Spleen (tissue), 11 donors: Measurements from ENCODE around the gene RELCH. TPM values are rescaled to one million over a fixed set of nuclear protein-coding genes. Genes with fewer than 3 reads are reported as not detected.

ENCODE experiments used
- DNase-seq: peaks from one replicate; pipeline ENCODE4 v3.0.0-alpha.2; 2020
- H3K27ac ChIP-seq, 8 donors: fragments of 200-600 bp; sonication (generic) in 7 of 8; 1 replicate in 4 of 8; 2 replicates in 4 of 8; pipeline versions ENCODE4 v1.5.0 to v1.8.0; 2016 to 2021; ENCODE audit warnings: inconsistent platforms in 4 of 8, mild to moderate bottlenecking in 4 of 8, moderate library complexity in 1 of 8
- H3K27me3 ChIP-seq, 7 donors: fragments of 200-600 bp; sonication (generic) in 6 of 7; replicated peaks in 1 of 7; 1 replicate in 4 of 7; 2 replicates in 3 of 7; pipeline versions ENCODE4 v1.5.0 to v1.8.0; 2016 to 2021; ENCODE audit warnings: inconsistent platforms in 3 of 7, mild to moderate bottlenecking in 1 of 7
- H3K36me3 ChIP-seq, 6 donors: fragments of 200-600 bp; sonication (generic) in 5 of 6; 1 replicate in 4 of 6; 2 replicates in 2 of 6; pipeline versions ENCODE4 v1.5.0 to v1.8.0; 2016 to 2021; ENCODE audit warnings: inconsistent platforms in 2 of 6
- H3K4me1 ChIP-seq, 6 donors: fragments of 200-600 bp; sonication (generic) in 5 of 6; 1 replicate in 3 of 6; 2 replicates in 3 of 6; pipeline versions ENCODE4 v1.5.0 to v1.8.0; 2016 to 2021; ENCODE audit warnings: inconsistent platforms in 3 of 6
- H3K4me3 ChIP-seq, 8 donors: fragments of 200-600 bp; sonication (generic) in 7 of 8; 1 replicate in 4 of 8; 2 replicates in 4 of 8; pipeline versions ENCODE4 v1.5.0 to v1.8.0; 2016 to 2021; ENCODE audit warnings: inconsistent platforms in 4 of 8, mild to moderate bottlenecking in 4 of 8, moderate library complexity in 2 of 8
- H3K9me3 ChIP-seq, 8 donors: fragments of 200-600 bp; sonication (generic) in 7 of 8; 1 replicate in 4 of 8; 2 replicates in 4 of 8; pipeline versions ENCODE4 v1.5.0 to v1.8.0; 2016 to 2021; ENCODE audit warnings: inconsistent platforms in 4 of 8
- CTCF ChIP-seq, 11 experiments: fragments of 200-600 bp in 7 of 11; fragments of 450-650 bp in 4 of 11; sonication (generic) in 4 of 11; IDR thresholded peaks in 8 of 11; conservative IDR thresholded peaks in 3 of 11; 1 replicate in 7 of 11; 2 replicates in 4 of 11; pipeline versions ENCODE4 v1.4.0 to v1.8.0; 2016 to 2021; ENCODE audit warnings: antibody characterized with exemption in 11 of 11, inconsistent platforms in 4 of 11, mild to moderate bottlenecking in 1 of 11
- POLR2A ChIP-seq, 3 donors: fragments of 450-650 bp; IDR thresholded peaks; one replicate each; pipeline ENCODE4 v1.5.1; 2017; ENCODE audit warnings: antibody characterized with exemption in 3 of 3, mild to moderate bottlenecking in 1 of 3
- POLR2AphosphoS5 ChIP-seq, 3 donors: sonication (generic); formaldehyde crosslinking; IDR thresholded peaks; one replicate each; pipeline ENCODE4 v1.5.1; 2017; ENCODE audit warnings: antibody characterized with exemption in 3 of 3
- WGBS, 5 donors: extraction: QIAGEN DNeasy Blood & Tissue Kit in 3 of 5; methylation state at CpG; one replicate each; pipeline versions ENCODE4 v1.1.5 to v1.1.7; 2013 to 2018; 5-methylcytosine and 5-hydroxymethylcytosine counted together
- intact Hi-C: fragments of 100-400 bp; cut with DNase I; formaldehyde crosslinking; loops from one replicate; pipeline ENCODE4 v1.15.0; 2023; ENCODE audit warnings: low total_unique reads
- polyA plus RNA-seq, 3 donors: library from polyadenylated mRNA; stranded (reverse); fragments of 200-250 nt; gene quantifications; one replicate each; pipeline ENCODE4 v1.2.1, GENCODE V29; 2013
- small RNA-seq, 4 donors: library from RNA; depleted of rRNA; stranded (forward); fragments of <200 nt; gene quantifications; one replicate each; pipeline ENCODE3, GENCODE V24; 2016
- total RNA-seq, 7 donors: library from RNA; depleted of rRNA in 3 of 7; stranded (reverse); fragments of >200 nt in 3 of 7; fragmentation: NEBNext Ultra II Directional in 4 of 7; extraction: Animal tissue kit (Norgen Biotek cat#: 25700) in 4 of 7; gene quantifications; one replicate each; pipeline versions ENCODE4 v1.1.0 to v1.2.1, GENCODE V29; 2016 to 2021
- donor health status: healthy with polysubstance abuse.
- donor health status: DM: no; HTN: no; CAD: no; lungs with moderate emphysema.
- donor health status: DM: no; HTN: no; CAD: no.
- donor health status: Bipolar disorder and iron deficiency.
- donor health status: healthy.
- donor health status: DM: no; HTN: no; CAD: no.
- donor health status: DM: yes; HTN: yes; CAD: no.

Gene RELCH
- total and polyA plus RNA-seq, 10 donors = 11.8 to 75.1 (median 49.3) TPM

GRCh38 chr18:62348474-62348873, 161.4 kb downstream of the RELCH start:
- H3K9me3 ChIP-seq = no peaks in the 10 kb centered on the region
- H3K27ac ChIP-seq = no peak overlapping the region
- intact Hi-C loops = no loop called here
- H3K4me1 ChIP-seq = no peaks in the 10 kb centered on the region
- 79 to 91% (median 89%) methylated on average over 4 of the region's 4 CpGs for WGBS, 5 donors
- H3K27me3 ChIP-seq = peaks cover 0 to 4% (median 0%) of the 10 kb centered on the region in 7 donors
- H3K4me3 ChIP-seq = no peak overlapping the region
- no peak for DNase-seq
- H3K36me3 ChIP-seq = no peaks in the 10 kb centered on the region
- TF ChIP-seq POLR2A (IDR thresholded peaks at IDR 0.05) (no peak), POLR2AphosphoS5 (IDR thresholded peaks at IDR 0.05) (no peak), CTCF (IDR thresholded peaks at IDR 0.05 in 8 of 11, conservative IDR thresholded peaks at IDR 0.05 in 3 of 11) (no peak)

- intact Hi-C loops = no loop called here
- Histone ChIP-seq H3K4me3 (no peak overlapping the region), H3K27me3 (no peaks in the 10 kb centered on the region), H3K4me1 (no peaks in the 10 kb centered on the region), H3K27ac (no peak overlapping the region), H3K9me3 (no peaks in the 10 kb centered on the region), H3K36me3 (no peaks in the 10 kb centered on the region)
- DNase-seq = no peak
- TF ChIP-seq POLR2A (IDR thresholded peaks at IDR 0.05) (no peak), POLR2AphosphoS5 (IDR thresholded peaks at IDR 0.05) (no peak), CTCF (IDR thresholded peaks at IDR 0.05 in 8 of 11, conservative IDR thresholded peaks at IDR 0.05 in 3 of 11) (no peak)
- WGBS, 5 donors = 57 to 84% (median 66%) methylated on average over 7 of the region's 7 CpGs
Observed at GRCh38 chr18:62353170-62353569, 166.1 kb downstream of the RELCH start.

GRCh38 chr18:62354151-62354550, 167.1 kb downstream of the RELCH start:
- no peaks in the 10 kb centered on the region for H3K27me3 ChIP-seq
- H3K4me1 ChIP-seq = no peaks in the 10 kb centered on the region
- H3K9me3 ChIP-seq = no peaks in the 10 kb centered on the region
- 79 to 88% (median 84%) methylated on average over 15 to 29 of the region's 29 CpGs for WGBS, 5 donors
- no peak overlapping the region for H3K4me3 ChIP-seq
- DNase-seq = no peak
- no peak for TF ChIP-seq POLR2A (IDR thresholded peaks at IDR 0.05)
- no peak for TF ChIP-seq POLR2AphosphoS5 (IDR thresholded peaks at IDR 0.05)
- no peak for TF ChIP-seq CTCF (IDR thresholded peaks at IDR 0.05 in 8 of 11, conservative IDR thresholded peaks at IDR 0.05 in 3 of 11)
- intact Hi-C loops = no loop called here
- no peaks in the 10 kb centered on the region for H3K36me3 ChIP-seq
- no peak overlapping the region for H3K27ac ChIP-seq

GRCh38 chr18:62357079-62357719, 170.1 kb downstream of the RELCH start:
- H3K27me3 ChIP-seq = no peaks in the 10 kb centered on the region
- 64 to 85% (median 74%) methylated on average over 5 of the region's 5 CpGs for WGBS, 5 donors
- H3K4me3 ChIP-seq = no peak overlapping the region
- no peaks in the 10 kb centered on the region for H3K36me3 ChIP-seq
- H3K4me1 ChIP-seq = peaks cover 0 to 3% (median 0%) of the 10 kb centered on the region in 6 donors
- DNase-seq = no peak
- H3K9me3 ChIP-seq = no peaks in the 10 kb centered on the region
- TF ChIP-seq CTCF (IDR thresholded peaks at IDR 0.05 in 8 of 11, conservative IDR thresholded peaks at IDR 0.05 in 3 of 11) = no peak
- no peak for TF ChIP-seq POLR2AphosphoS5 (IDR thresholded peaks at IDR 0.05)
- TF ChIP-seq POLR2A (IDR thresholded peaks at IDR 0.05) = no peak
- no peak overlapping the region for H3K27ac ChIP-seq
- intact Hi-C loops = no loop called here

Small RNA genes within 50 kb of the gene (small RNA-seq; reads per million reads assigned to genes)
- 0 reads per million in 4 donors for gene RF00019

Other genes with a start within 250 kb of the RELCH start
- gene PIGN, start 199 bp upstream of the RELCH start, total RNA-seq = 10 to 100 TPM; 21.5 to 41.4 (median 33.8) TPM
- 1 to 10 TPM; 4.0 to 4.4 (median 4.1) TPM for gene PIGN, start 199 bp upstream of the RELCH start, polyA plus RNA-seq
- gene TNFRSF11A, start 138.1 kb downstream of the RELCH start, total RNA-seq = 10 to 100 TPM in 3 of 7 donors, 1 to 10 TPM in 4; 1.5 to 11.8 (median 6.4) TPM
- under 1 TPM; 0.29 to 0.57 (median 0.32) TPM for gene TNFRSF11A, start 138.1 kb downstream of the RELCH start, polyA plus RNA-seq